Mucosa of descending colon (tissue), 3 donors: Measurements from ENCODE around the gene ATPAF2. TPM values are rescaled to one million over a fixed set of nuclear protein-coding genes. Genes with fewer than 3 reads are reported as not detected.
A peak's percentile ranks its signal among the peaks of the same experiment; 100 is the strongest.

ENCODE experiments used
- ATAC-seq: fragments of 200-7000 bp; cut with Tn5 transposase; one replicate; pipeline ENCODE4 v1.9.1; 2020; ENCODE audit warnings: mild to moderate bottlenecking, moderate library complexity
- DNase-seq, 3 donors: peaks; one replicate each; pipeline ENCODE4 v3.0.0-alpha.2; 2020
- H3K36me3 ChIP-seq: fragments of 200-600 bp; one replicate; pipeline ENCODE4 v1.8.0; 2021; ENCODE audit warnings: low read depth, mild to moderate bottlenecking
- H3K4me1 ChIP-seq: fragments of 200-600 bp; one replicate; pipeline ENCODE4 v1.8.0; 2021; ENCODE audit warnings: low read depth, mild to moderate bottlenecking
- H3K4me3 ChIP-seq: fragments of 200-600 bp; one replicate; pipeline ENCODE4 v1.8.0; 2021; ENCODE audit warnings: mild to moderate bottlenecking
- H3K9me3 ChIP-seq: fragments of 200-600 bp; one replicate; pipeline ENCODE4 v1.8.0; 2021; ENCODE audit warnings: mild to moderate bottlenecking
- CTCF ChIP-seq: fragments of 200-600 bp; IDR thresholded peaks from one replicate; pipeline ENCODE4 v1.8.0; 2022; ENCODE audit warnings: antibody characterized with exemption, mild to moderate bottlenecking
- intact Hi-C, 2 donors: fragments of 100-400 bp; cut with DNase I in 1 of 2; cut with micrococcal nuclease in 1 of 2; formaldehyde crosslinking; loops; one replicate each; pipeline versions ENCODE4 v1.11.0 to v1.11.1; 2022; cut with DNase I, micrococcal nuclease
- total RNA-seq, 3 donors: library from RNA; stranded (reverse); fragmentation: NEBNext Ultra II Directional in 2 of 3; extraction: Animal tissue kit (Norgen Biotek cat#: 25700) in 2 of 3; gene quantifications; one replicate each; pipeline versions ENCODE4 v1.2.1 to v1.2.4, GENCODE V29; 2021 to 2023
- donor health status: DM: no; HTN: no; CAD: no; lungs with moderate emphysema.
- donor health status: DM: no; HTN: no; CAD: no.
- donor health status: DM: no; HTN: yes; CAD: no.

ATPAF2 gene
- total RNA-seq, 3 donors from 2014 or later, result 26.0 to 33.9 (median 27.2) TPM

- Histone ChIP-seq H3K4me3 (no peak overlapping the region), H3K36me3 (no peaks in the 10 kb centered on the region), H3K4me1 (no peaks in the 10 kb centered on the region), H3K9me3 (no peaks in the 10 kb centered on the region)
- no peak for TF ChIP-seq CTCF
- ATAC-seq, result no peak
- no peak for DNase-seq
- intact Hi-C loops, result loop anchor here in 1 of 2 donors (10.0 kb wide), 1 partner anchor 144 kb away; no protein-coding TSS in a partner anchor
These were observed 9.9 kb downstream of the ATPAF2 start for GRCh38 chr17:18028952-18029540.

GRCh38 chr17:18028114-18028951, 10.6 kb downstream of the ATPAF2 start:
- no peak for TF ChIP-seq CTCF
- H3K36me3 ChIP-seq, result no peaks in the 10 kb centered on the region
- DNase-seq, result no peak
- no peak overlapping the region for H3K4me3 ChIP-seq
- ATAC-seq, result no peak
- H3K9me3 ChIP-seq, result no peaks in the 10 kb centered on the region
- intact Hi-C loops, result loop anchor here in 1 of 2 donors (10.0 kb wide), 1 partner anchor 144 kb away; no protein-coding TSS in a partner anchor
- no peaks in the 10 kb centered on the region for H3K4me1 ChIP-seq

- TF ChIP-seq CTCF, result no peak
- Histone ChIP-seq H3K9me3 (no peaks in the 10 kb centered on the region), H3K36me3 (no peaks in the 10 kb centered on the region), H3K4me3 (no peak overlapping the region), H3K4me1 (no peaks in the 10 kb centered on the region)
- intact Hi-C loops, result loop anchor here in 1 of 2 donors (10.0 kb wide), 1 partner anchor 142 kb away; no protein-coding TSS in a partner anchor
- ATAC-seq (no peak), DNase-seq (no peak)
These were observed 11.7 kb downstream of the ATPAF2 start for GRCh38 chr17:18027280-18027679.

DNA sequence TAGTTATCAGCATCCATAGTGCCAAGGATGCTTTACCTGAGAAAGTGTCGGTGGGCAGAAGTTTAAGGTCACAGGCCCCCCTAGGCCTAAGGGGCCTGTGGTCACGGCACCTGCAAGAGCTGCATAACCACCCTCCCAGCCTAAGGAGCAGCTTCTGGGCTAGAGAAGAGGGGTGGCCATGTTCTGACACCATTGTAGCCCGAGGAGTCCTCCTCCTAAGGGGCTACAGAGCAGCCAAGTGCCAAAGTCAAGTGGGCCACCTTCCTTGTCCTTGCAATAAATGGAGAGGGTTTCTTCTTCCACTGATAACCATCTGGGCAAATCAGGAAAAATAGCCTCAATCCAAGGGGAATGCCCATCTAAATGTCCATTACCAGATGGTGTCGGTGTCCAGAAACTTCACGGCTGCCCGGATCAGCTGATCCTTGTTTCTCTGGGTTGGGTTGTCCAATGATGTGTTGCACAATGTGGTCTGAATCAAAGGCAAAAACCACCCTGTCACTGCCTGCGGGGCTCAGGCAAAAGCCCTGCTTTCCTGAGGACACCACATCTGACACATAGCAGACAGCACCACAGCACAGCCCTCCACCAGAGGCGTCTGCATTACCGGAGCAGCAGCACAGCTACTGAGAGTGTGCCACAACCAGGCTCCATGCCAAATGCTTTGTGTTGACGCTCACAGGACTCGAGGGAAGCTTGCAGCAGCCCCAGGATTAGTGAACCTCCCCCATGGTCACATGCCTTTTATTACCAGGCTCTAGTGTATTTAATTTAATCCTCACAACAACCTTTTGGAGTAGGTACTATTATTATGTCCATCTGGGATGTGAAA, 12.8 kb downstream of the ATPAF2 start:
- intact Hi-C loops, result loop anchor here in 1 of 2 donors (10.0 kb wide), 1 partner anchor 141 kb away; no protein-coding TSS in a partner anchor
- ATAC-seq (peak; percentile 27), DNase-seq (no peak)

More for the DNA sequence above, 12.8 kb downstream of the ATPAF2 start:
- Histone ChIP-seq H3K36me3 (no peaks in the 10 kb centered on the region), H3K9me3 (no peaks in the 10 kb centered on the region), H3K4me1 (no peaks in the 10 kb centered on the region), H3K4me3 (no peak overlapping the region)
- TF ChIP-seq CTCF, result no peak
